Neural cell (in vitro differentiated cells): ENCODE results near the gene KATNAL2. TPM values are rescaled to one million over a fixed set of nuclear protein-coding genes. Genes with fewer than 3 reads are reported as not detected.

Experiments used
- H2AFZ ChIP-seq: fragments of 200-600, 300-800 bp; sonication (generic), shearing (Covaris generic); 2 replicates; pipeline ENCODE4 v1.6.0; 2014; ENCODE audit warnings: low read depth, mild to moderate bottlenecking, antibody characterized with exemption, low read length, moderate library complexity
- H3F3A ChIP-seq: fragments of 200-600 bp; shearing (Covaris generic); 2 replicates; pipeline ENCODE4 v1.6.1; 2016; ENCODE audit warnings: mild to moderate bottlenecking, moderate library complexity, mixed read lengths, antibody characterized with exemption, low read length; ENCODE audit not compliant: insufficient read depth, poor library complexity, severe bottlenecking
- H3K27ac ChIP-seq: fragments of 200-600, 300-800 bp; sonication (generic), shearing (Covaris generic); 2 replicates; pipeline ENCODE4 v1.5.1; 2014; ENCODE audit warnings: mild to moderate bottlenecking, low read length, moderate library complexity
- H3K27me3 ChIP-seq: fragments of 300-800, 200-600 bp; sonication (generic), shearing (Covaris generic); 2 replicates; pipeline ENCODE4 v1.6.0; 2014; ENCODE audit warnings: mild to moderate bottlenecking, low read depth, low read length, moderate library complexity; ENCODE audit not compliant: insufficient read depth
- H3K36me3 ChIP-seq: fragments of 300-800, 200-600 bp; sonication (generic), shearing (Covaris generic); 2 replicates; pipeline ENCODE4 v1.5.1; 2014; ENCODE audit warnings: mild to moderate bottlenecking, antibody characterized with exemption, low read length, moderate library complexity; ENCODE audit not compliant: insufficient read depth
- H3K4me2 ChIP-seq: fragments of 300-800, 200-600 bp; sonication (generic), shearing (Covaris generic); 2 replicates; pipeline ENCODE4 v1.6.0; 2014; ENCODE audit warnings: mild to moderate bottlenecking, low read length
- H3K4me3 ChIP-seq: fragments of 300-800, 200-600 bp; sonication (generic), shearing (Covaris generic); 2 replicates; pipeline ENCODE4 v1.5.1; 2014; ENCODE audit warnings: mild to moderate bottlenecking, low read length, moderate library complexity
- H3K79me2 ChIP-seq: fragments of 200-600 bp; shearing (Covaris generic); replicated peaks from 2 replicates; pipeline ENCODE4 v1.6.0; 2014; ENCODE audit warnings: mild to moderate bottlenecking, low read length, moderate library complexity; ENCODE audit not compliant: insufficient read depth
- H3K9ac ChIP-seq: fragments of 300-800, 200-600 bp; sonication (generic), shearing (Covaris generic); 2 replicates; pipeline ENCODE4 v1.6.1; 2016; ENCODE audit warnings: mild to moderate bottlenecking, low read length, mixed read lengths
- H3K9me2 ChIP-seq: fragments of 200-600 bp; shearing (Covaris generic); 2 replicates; pipeline ENCODE4 v1.6.1; 2016; ENCODE audit warnings: mild to moderate bottlenecking, low read length, mixed read lengths; ENCODE audit not compliant: insufficient read depth
- H3K9me3 ChIP-seq: fragments of 200-600, 300-800 bp; sonication (generic), shearing (Covaris generic); 2 replicates; pipeline ENCODE4 v1.6.1; 2016; ENCODE audit warnings: mild to moderate bottlenecking, mixed run types, low read length, moderate library complexity, mixed read lengths
- H4K20me1 ChIP-seq: fragments of 200-600 bp; shearing (Covaris generic); 2 replicates; pipeline ENCODE4 v1.6.1; 2016; ENCODE audit warnings: mild to moderate bottlenecking, mixed run types; ENCODE audit not compliant: insufficient read depth
- CTCF ChIP-seq: fragments of 450-650 bp; IDR thresholded peaks from 2 replicates; pipeline ENCODE4 v1.5.1; 2014; ENCODE audit warnings: antibody characterized with exemption, mild to moderate bottlenecking, moderate library complexity; ENCODE audit not compliant: poor library complexity, severe bottlenecking
- EP300 ChIP-seq: fragments of 450-650 bp; conservative IDR thresholded peaks from 2 replicates; pipeline ENCODE4 v1.6.1; 2014; ENCODE audit warnings: antibody characterized with exemption, mild to moderate bottlenecking, moderate library complexity; ENCODE audit not compliant: poor library complexity, severe bottlenecking
- EZH2 ChIP-seq: fragments of 200-600, 300-800 bp; shearing (Covaris generic), sonication (generic); IDR thresholded peaks from 2 replicates; pipeline ENCODE4 v1.6.1; 2014; ENCODE audit warnings: antibody characterized with exemption, low read length, borderline replicate concordance, mild to moderate bottlenecking; ENCODE audit not compliant: insufficient read depth, poor library complexity, severe bottlenecking
- MXI1 ChIP-seq: fragments of 450-650 bp; conservative IDR thresholded peaks from 2 replicates; pipeline ENCODE4 v1.6.1; 2014; ENCODE audit warnings: antibody characterized with exemption, mild to moderate bottlenecking; ENCODE audit not compliant: poor library complexity, severe bottlenecking
- POLR2AphosphoS5 ChIP-seq: IDR thresholded peaks from 2 replicates; pipeline ENCODE4 v1.6.1; 2012
- RAD21 ChIP-seq: fragments of 450-650 bp; conservative IDR thresholded peaks from 2 replicates; pipeline ENCODE4 v1.6.1; 2014; ENCODE audit warnings: antibody characterized with exemption, mild to moderate bottlenecking, moderate library complexity
- REST ChIP-seq: IDR thresholded peaks from 2 replicates; pipeline ENCODE4 v1.6.1; 2012; ENCODE audit warnings: borderline replicate concordance
- SMC3 ChIP-seq: fragments of 450-650 bp; conservative IDR thresholded peaks from 2 replicates; pipeline ENCODE4 v1.6.1; 2014; ENCODE audit warnings: antibody characterized with exemption, mild to moderate bottlenecking, moderate library complexity; ENCODE audit not compliant: poor library complexity
- TAF1 ChIP-seq: IDR thresholded peaks from 2 replicates; pipeline ENCODE4 v1.6.1; 2012; ENCODE audit warnings: low read depth
- polyA plus RNA-seq: library from polyadenylated mRNA; depleted of rRNA; stranded (reverse); fragments of >200 nt; gene quantifications from 2 replicates; pipeline ENCODE4 v1.2.3, GENCODE V29; 2014

The KATNAL2 gene
- polyA plus RNA-seq, 1 donor from 2014 or later: 1.4 TPM

- no peak overlapping the region for H3K9ac ChIP-seq
- no peaks in the 10 kb centered on the region for H3F3A ChIP-seq
- H3K9me2 ChIP-seq: no peaks in the 10 kb centered on the region
- no peaks in the 10 kb centered on the region for H4K20me1 ChIP-seq
- no peak overlapping the region for H3K4me3 ChIP-seq
- no peak overlapping the region for H3K4me2 ChIP-seq
- no peak overlapping the region for H2AFZ ChIP-seq
- peaks cover 4% of the 10 kb centered on the region for H3K36me3 ChIP-seq
- TF ChIP-seq POLR2AphosphoS5: no peak
- TF ChIP-seq SMC3: no peak
- TF ChIP-seq EZH2: no peak
- no peak for TF ChIP-seq TAF1
- no peak for TF ChIP-seq REST
- no peak for TF ChIP-seq MXI1
- no peak for TF ChIP-seq RAD21
- TF ChIP-seq CTCF: no peak
- TF ChIP-seq EP300: no peak
- no peak overlapping the region for H3K27ac ChIP-seq
- no peaks in the 10 kb centered on the region for H3K79me2 ChIP-seq
- no peaks in the 10 kb centered on the region for H3K27me3 ChIP-seq
- no peaks in the 10 kb centered on the region for H3K9me3 ChIP-seq
These were observed 191.0 kb downstream of the KATNAL2 start for GRCh38 chr18:47108373-47108772.

- Histone ChIP-seq H3K36me3 (peaks cover 4% of the 10 kb centered on the region), H3F3A (no peaks in the 10 kb centered on the region), H3K4me3 (no peak overlapping the region), H3K9me2 (no peaks in the 10 kb centered on the region), H3K79me2 (no peaks in the 10 kb centered on the region), H4K20me1 (no peaks in the 10 kb centered on the region), H3K27ac (no peak overlapping the region), H3K4me2 (no peak overlapping the region), H3K9ac (no peak overlapping the region), H3K27me3 (no peaks in the 10 kb centered on the region), H3K9me3 (no peaks in the 10 kb centered on the region), H2AFZ (no peak overlapping the region)
- no peak for TF ChIP-seq POLR2AphosphoS5
- no peak for TF ChIP-seq TAF1
- TF ChIP-seq SMC3: no peak
- TF ChIP-seq EZH2: no peak
- TF ChIP-seq RAD21: no peak
These were observed 191.6 kb downstream of the KATNAL2 start for GRCh38 chr18:47108998-47109405.
